Jurkat, Clone E6-1 (cell line): ENCODE data around the gene NEDD9. TPM values are rescaled to one million over a fixed set of nuclear protein-coding genes. Genes with fewer than 3 reads are reported as not detected.

ENCODE experiments used
- DNase-seq: peaks from one replicate; pipeline ENCODE4 v3.0.0-alpha.2; 2011; ENCODE audit warnings: low read depth, low spot score
- H3K4me3 ChIP-seq: 2 replicates; pipeline ENCODE4 v1.5.1; 2011; ENCODE audit warnings: mild to moderate bottlenecking, low read length, control low read depth, moderate library complexity
- polyA plus RNA-seq: library from polyadenylated mRNA; unstranded; fragments of >200 nt; gene quantifications from one replicate; pipeline ENCODE4 v1.2.1, GENCODE V29; 2012; ENCODE audit warnings: missing spikeins; ENCODE audit not compliant: insufficient read length, insufficient read depth

NEDD9 gene
- 5.3 TPM for polyA plus RNA-seq

- peak within 1 kb of the TSS; percentile 69 for H3K4me3 ChIP-seq
- peak; percentile 96 for DNase-seq
Measured at GRCh38 chr6:11232193-11232769, at the start of gene NEDD9. NEDD9 (minus strand) TSS chr6:11232668; CDS start chr6:11232515, 153 bp downstream.

GRCh38 chr6:11282245-11282644 is 49.8 kb upstream of the NEDD9 start:
- no peak overlapping the region for H3K4me3 ChIP-seq
- no peak for DNase-seq

GRCh38 chr6:11280394-11280793 is 47.9 kb upstream of the NEDD9 start:
- H3K4me3 ChIP-seq: no peak overlapping the region
- no peak for DNase-seq

GRCh38 chr6:11279284-11279689 is 46.8 kb upstream of the NEDD9 start:
- no peak overlapping the region for H3K4me3 ChIP-seq

GRCh38 chr6:11278207-11278559 is 45.7 kb upstream of the NEDD9 start:
- H3K4me3 ChIP-seq: no peak overlapping the region
- no peak for DNase-seq

More at GRCh38 chr6:11279284-11279689, 46.8 kb upstream of the NEDD9 start:
- DNase-seq: no peak

- H3K4me3 ChIP-seq: no peak overlapping the region
- no peak for DNase-seq
Measured at GRCh38 chr6:11277275-11278206, 45.1 kb upstream of the NEDD9 start.

- no peak for DNase-seq
- H3K4me3 ChIP-seq: no peak overlapping the region
Measured at GRCh38 chr6:11276911-11277274, 44.4 kb upstream of the NEDD9 start.

GRCh38 chr6:11276228-11276627 is 43.8 kb upstream of the NEDD9 start:
- H3K4me3 ChIP-seq: no peak overlapping the region
- no peak for DNase-seq

- DNase-seq: peak; percentile 60
- H3K4me3 ChIP-seq: no peak overlapping the region
Measured at GRCh38 chr6:11275598-11275997, 43.1 kb upstream of the NEDD9 start.

GRCh38 chr6:11273406-11274065 is 41.1 kb upstream of the NEDD9 start:
- DNase-seq: no peak
- no peak overlapping the region for H3K4me3 ChIP-seq

GRCh38 chr6:11272491-11273192 is 40.2 kb upstream of the NEDD9 start:
- no peak overlapping the region for H3K4me3 ChIP-seq
- DNase-seq: no peak

- no peak overlapping the region for H3K4me3 ChIP-seq
- no peak for DNase-seq
Measured at GRCh38 chr6:11271228-11272020, 39.0 kb upstream of the NEDD9 start.

- DNase-seq: no peak
- H3K4me3 ChIP-seq: no peak overlapping the region
Measured at GRCh38 chr6:11270030-11271027, 37.9 kb upstream of the NEDD9 start.

- no peak overlapping the region for H3K4me3 ChIP-seq
- DNase-seq: no peak
Measured at GRCh38 chr6:11268978-11269377, 36.5 kb upstream of the NEDD9 start.

- no peak for DNase-seq
Measured at GRCh38 chr6:11266926-11267325, 34.5 kb upstream of the NEDD9 start.

GRCh38 chr6:11265932-11266331 is 33.5 kb upstream of the NEDD9 start:
- no peak for DNase-seq
- H3K4me3 ChIP-seq: no peak overlapping the region

More at GRCh38 chr6:11266926-11267325, 34.5 kb upstream of the NEDD9 start:
- no peak overlapping the region for H3K4me3 ChIP-seq

GRCh38 chr6:11264100-11264499 is 31.6 kb upstream of the NEDD9 start:
- H3K4me3 ChIP-seq: no peak overlapping the region
- DNase-seq: no peak
